GM12878 (cell line): Measurements from ENCODE around the gene TMEM14A. TPM values are rescaled to one million over a fixed set of nuclear protein-coding genes. Genes with fewer than 3 reads are reported as not detected.

ENCODE experiments used
- ATAC-seq: fragments of 200-7000 bp; cut with Tn5 transposase; 3 replicates; pipeline ENCODE4 v1.9.1; 2020; ENCODE audit warnings: mild to moderate bottlenecking, moderate library complexity
- BruUV-seq: library from RNA; stranded (reverse); fragments of 400-500 nt; replicated peaks from 2 replicates; lab custom pipeline; 2021; lab: Mats Ljungman, UMichigan
- CTCF ChIA-PET: fragments of 300-600 bp; sonication (Branson Sonifier 250); formaldehyde crosslinking; extraction: SDS; loops from one replicate; lab custom pipeline; 2021; ENCODE audit warnings: inconsistent platforms; lab: Yijun Ruan, JAX
- POLR2A ChIA-PET: fragments of 350-600 bp; formaldehyde crosslinking; extraction: SDS; loops from one replicate; lab custom pipeline; 2021; ENCODE audit warnings: inconsistent platforms; lab: Charles Lee
- RAD21 ChIA-PET: fragments of 300-600 bp; sonication (Branson Sonifier 250); formaldehyde crosslinking; loops from one replicate; lab custom pipeline; 2023; ENCODE audit warnings: antibody characterized with exemption; ENCODE audit not compliant: unreplicated experiment; lab: Charles Lee
- SMC1A ChIA-PET: fragments of 300-600 bp; sonication (Branson Sonifier 250); formaldehyde crosslinking; loops from one replicate; lab custom pipeline; 2023; ENCODE audit not compliant: unreplicated experiment, uncharacterized antibody; lab: Charles Lee
- DNase-seq: peaks from one replicate; pipeline ENCODE4 v3.0.0-alpha.2; 2011; ENCODE audit warnings: low read depth, low spot score
- FAIRE-seq: peaks from 3 replicates; lab custom pipeline; 2011; peaks lifted over from hg19 to GRCh38; lab: Jason Lieb, UNC
- H2AFZ ChIP-seq: 2 replicates; pipeline ENCODE4 v1.6.0; 2011; ENCODE audit warnings: low read depth, low read length, control low read depth; ENCODE audit not compliant: control insufficient read depth
- H3K27ac ChIP-seq: 2 replicates; pipeline ENCODE4 v1.5.1; 2011; ENCODE audit warnings: control low read depth; ENCODE audit not compliant: control insufficient read depth, insufficient read depth
- H3K27me3 ChIP-seq, 2 experiments: replicated peaks in 1 of 2; 2 replicates each; pipeline versions ENCODE4 v1.6.0 to v1.6.1; 2011; ENCODE audit warnings: low read length in 1 of 2; ENCODE audit not compliant: control insufficient read depth in 2 of 2, insufficient read depth in 2 of 2
- H3K36me3 ChIP-seq, 2 experiments: 2 replicates each; pipeline ENCODE4 v1.5.1; 2011; ENCODE audit warnings: low read length in 1 of 2; ENCODE audit not compliant: control insufficient read depth in 2 of 2, insufficient read depth in 2 of 2
- H3K4me1 ChIP-seq: 2 replicates; pipeline ENCODE4 v1.6.1; 2011; ENCODE audit warnings: mild to moderate bottlenecking, low read length, moderate library complexity, mixed read lengths; ENCODE audit not compliant: control insufficient read depth, insufficient read depth
- H3K4me2 ChIP-seq: 2 replicates; pipeline ENCODE4 v1.6.0; 2011; ENCODE audit warnings: control low read depth; ENCODE audit not compliant: control insufficient read depth, insufficient read depth
- H3K4me3 ChIP-seq: fragments of 200-600 bp; sonication (generic); 2 replicates; pipeline ENCODE4 v1.5.1; 2016
- H3K79me2 ChIP-seq: 2 replicates; pipeline ENCODE4 v1.6.0; 2011; ENCODE audit warnings: low read length; ENCODE audit not compliant: control insufficient read depth, insufficient read depth
- H3K9ac ChIP-seq: 2 replicates; pipeline ENCODE4 v1.8.0; 2011; ENCODE audit warnings: low read length, control low read depth, mixed read lengths; ENCODE audit not compliant: control insufficient read depth, insufficient read depth
- H3K9me3 ChIP-seq: replicated peaks from 3 replicates; pipeline ENCODE4 v1.5.1; 2011; ENCODE audit warnings: mild to moderate bottlenecking, low read length; ENCODE audit not compliant: control insufficient read depth, insufficient read depth
- H4K20me1 ChIP-seq: 2 replicates; pipeline ENCODE4 v1.6.0; 2011; ENCODE audit not compliant: control insufficient read depth, insufficient read depth
- ATF7 ChIP-seq: fragments of 450-650 bp; IDR thresholded peaks from 2 replicates; pipeline ENCODE4 v1.6.1; 2016; ENCODE audit warnings: low read depth, mild to moderate bottlenecking
- CEBPB ChIP-seq, 2 experiments: fragments of 150-350 bp in 1 of 2; IDR thresholded peaks; 2 replicates each; pipeline ENCODE4 v1.6.1; 2012 to 2014; ENCODE audit warnings: low read depth in 2 of 2, low read length in 2 of 2, borderline replicate concordance in 1 of 2, inconsistent platforms in 1 of 2
- POLR2AphosphoS5 ChIP-seq: IDR thresholded peaks from 2 replicates; pipeline ENCODE4 v1.6.1; 2011; ENCODE audit warnings: mild to moderate bottlenecking, low read length, inconsistent platforms
- RUNX3 ChIP-seq: IDR thresholded peaks from 2 replicates; pipeline ENCODE4 v1.6.1; 2012; ENCODE audit warnings: low read length, inconsistent platforms
- SPI1 ChIP-seq: IDR thresholded peaks from 2 replicates; pipeline ENCODE4 v1.6.1; 2011; ENCODE audit warnings: low read depth, mild to moderate bottlenecking, low read length, moderate library complexity, borderline replicate concordance; ENCODE audit not compliant: insufficient read depth
- SUZ12 ChIP-seq: fragments of 200-600 bp; sonication (generic); IDR thresholded peaks from one replicate; pipeline ENCODE4 v1.6.1; 2018; ENCODE audit warnings: antibody characterized with exemption, mild to moderate bottlenecking; ENCODE audit not compliant: unreplicated experiment
- WGBS: methylation state at CpG from one replicate; pipeline ENCODE4 v1.1.6; 2016; ENCODE audit warnings: low lambda C conversion rate; ENCODE audit not compliant: insufficient replicate concordance, insufficient coverage; ENCODE audit errors: missing lambda C conversion rate; 5-methylcytosine and 5-hydroxymethylcytosine counted together
- in situ Hi-C: fragments of 300-500 bp; cut with MboI; formaldehyde crosslinking; loops from 9 replicates; pipeline ENCODE4 v1.14.3; 2018; ENCODE audit warnings: mixed read lengths
- intact Hi-C: fragments of 100-400 bp; cut with micrococcal nuclease; formaldehyde crosslinking; loops from one replicate; pipeline ENCODE4 v1.14.2; 2022; ENCODE audit not compliant: unreplicated experiment
- polyA plus RNA-seq, 11 experiments: library from polyadenylated mRNA; depleted of rRNA in 4 of 11; unstranded in 6 of 11; stranded (reverse) in 5 of 11; fragments of >200 nt; fragmentation: Nextera tagmentation in 4 of 11; fragmentation: Illumina TruSeq in 1 of 11; extraction: Ambion mirVana in 4 of 11; extraction: Trizol in 1 of 11; gene quantifications; 1 replicate in 1 of 11; 2 replicates in 10 of 11; pipeline versions ENCODE4 v1.2.1 to v1.2.3, GENCODE V29; 2011 to 2016; ENCODE audit warnings: inconsistent platforms in 2 of 11, missing spikeins in 2 of 11, low read depth in 1 of 11
- total RNA-seq, 4 experiments: library from RNA; depleted of rRNA in 3 of 4; stranded (reverse); fragments of >200 nt in 3 of 4; fragmentation: Illumina TruSeq in 1 of 4; extraction: Trizol in 1 of 4; gene quantifications; 2 replicates each; pipeline versions ENCODE4 v1.2.1 to v1.2.3, GENCODE V29; 2013 to 2021
- TF ChIP-seq, protein P1 (sequence below): fragments of 450-650 bp; IDR thresholded peaks from 2 replicates; pipeline ENCODE4 v1.6.1; 2016; ENCODE audit warnings: mild to moderate bottlenecking, moderate library complexity, borderline replicate concordance
- TF ChIP-seq, protein P2 (sequence below): IDR thresholded peaks from 2 replicates; pipeline ENCODE4 v1.6.1; 2012; ENCODE audit warnings: low read depth, low read length, improper control_type of control experiment

Gene TMEM14A
- total and polyA plus RNA-seq, 10 of the 15 experiments (the other 5 are each of a cell fraction or from before 2014, with no cell fraction given), result 15.6 to 143 (median 33.1) TPM

DNA sequence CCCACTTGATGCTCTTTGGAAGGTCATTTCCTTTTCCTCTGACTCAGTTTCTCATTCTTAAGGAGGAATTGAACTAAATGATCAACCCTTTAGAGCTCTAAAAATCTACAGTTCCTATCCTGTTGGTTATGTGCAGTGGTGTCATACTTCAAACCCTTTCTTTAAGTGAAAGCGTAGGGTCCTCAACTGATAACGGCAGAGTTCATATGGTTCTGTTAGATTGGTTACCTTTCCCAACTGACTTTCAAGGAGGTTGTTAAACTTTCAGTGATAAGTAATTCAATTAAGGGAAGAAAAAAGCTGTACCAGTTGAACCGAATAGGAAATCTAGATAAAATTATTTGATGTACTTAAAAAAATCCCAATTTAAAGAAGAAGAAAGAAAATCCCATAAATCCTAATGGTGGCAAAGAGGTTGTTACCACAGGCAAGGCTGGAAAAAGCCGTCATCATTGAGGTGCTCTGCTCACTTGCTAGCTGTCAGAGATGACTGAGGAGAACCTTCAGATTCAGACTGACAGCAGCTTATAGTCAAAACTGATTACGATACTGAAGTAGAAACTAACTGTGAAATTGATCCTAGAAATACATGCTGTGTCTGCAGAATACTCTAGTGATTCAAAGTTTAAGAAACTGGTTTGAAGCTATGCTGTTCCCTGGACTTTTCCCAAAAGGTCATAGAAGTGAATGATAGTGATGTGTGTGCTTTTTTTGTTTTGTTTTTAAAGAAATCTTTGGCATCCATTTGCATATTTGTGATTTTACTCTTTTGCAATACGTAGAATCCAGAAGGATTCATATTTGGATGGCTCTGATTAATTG is 16.2 kb downstream of the TMEM14A start:
- SMC1A ChIA-PET, result no interaction called here
- no peak for FAIRE-seq

More for the DNA sequence above, 16.2 kb downstream of the TMEM14A start:
- TF ChIP-seq ATF7 (no peak), SUZ12 (no peak), RUNX3 (no peak), CEBPB (IDR thresholded peaks at IDR 0.05; ENCODE audit: borderline replicate concordance in 1 of 2, low read depth in 2 of 2, low read length in 2 of 2) (no peak), SPI1 (no peak), POLR2AphosphoS5 (no peak)
- TF ChIP-seq, protein P1, sequence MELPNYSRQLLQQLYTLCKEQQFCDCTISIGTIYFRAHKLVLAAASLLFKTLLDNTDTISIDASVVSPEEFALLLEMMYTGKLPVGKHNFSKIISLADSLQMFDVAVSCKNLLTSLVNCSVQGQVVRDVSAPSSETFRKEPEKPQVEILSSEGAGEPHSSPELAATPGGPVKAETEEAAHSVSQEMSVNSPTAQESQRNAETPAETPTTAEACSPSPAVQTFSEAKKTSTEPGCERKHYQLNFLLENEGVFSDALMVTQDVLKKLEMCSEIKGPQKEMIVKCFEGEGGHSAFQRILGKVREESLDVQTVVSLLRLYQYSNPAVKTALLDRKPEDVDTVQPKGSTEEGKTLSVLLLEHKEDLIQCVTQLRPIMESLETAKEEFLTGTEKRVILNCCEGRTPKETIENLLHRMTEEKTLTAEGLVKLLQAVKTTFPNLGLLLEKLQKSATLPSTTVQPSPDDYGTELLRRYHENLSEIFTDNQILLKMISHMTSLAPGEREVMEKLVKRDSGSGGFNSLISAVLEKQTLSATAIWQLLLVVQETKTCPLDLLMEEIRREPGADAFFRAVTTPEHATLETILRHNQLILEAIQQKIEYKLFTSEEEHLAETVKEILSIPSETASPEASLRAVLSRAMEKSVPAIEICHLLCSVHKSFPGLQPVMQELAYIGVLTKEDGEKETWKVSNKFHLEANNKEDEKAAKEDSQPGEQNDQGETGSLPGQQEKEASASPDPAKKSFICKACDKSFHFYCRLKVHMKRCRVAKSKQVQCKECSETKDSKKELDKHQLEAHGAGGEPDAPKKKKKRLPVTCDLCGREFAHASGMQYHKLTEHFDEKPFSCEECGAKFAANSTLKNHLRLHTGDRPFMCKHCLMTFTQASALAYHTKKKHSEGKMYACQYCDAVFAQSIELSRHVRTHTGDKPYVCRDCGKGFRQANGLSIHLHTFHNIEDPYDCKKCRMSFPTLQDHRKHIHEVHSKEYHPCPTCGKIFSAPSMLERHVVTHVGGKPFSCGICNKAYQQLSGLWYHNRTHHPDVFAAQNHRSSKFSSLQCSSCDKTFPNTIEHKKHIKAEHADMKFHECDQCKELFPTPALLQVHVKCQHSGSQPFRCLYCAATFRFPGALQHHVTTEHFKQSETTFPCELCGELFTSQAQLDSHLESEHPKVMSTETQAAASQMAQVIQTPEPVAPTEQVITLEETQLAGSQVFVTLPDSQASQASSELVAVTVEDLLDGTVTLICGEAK, result no peak
- TF ChIP-seq, protein P2, sequence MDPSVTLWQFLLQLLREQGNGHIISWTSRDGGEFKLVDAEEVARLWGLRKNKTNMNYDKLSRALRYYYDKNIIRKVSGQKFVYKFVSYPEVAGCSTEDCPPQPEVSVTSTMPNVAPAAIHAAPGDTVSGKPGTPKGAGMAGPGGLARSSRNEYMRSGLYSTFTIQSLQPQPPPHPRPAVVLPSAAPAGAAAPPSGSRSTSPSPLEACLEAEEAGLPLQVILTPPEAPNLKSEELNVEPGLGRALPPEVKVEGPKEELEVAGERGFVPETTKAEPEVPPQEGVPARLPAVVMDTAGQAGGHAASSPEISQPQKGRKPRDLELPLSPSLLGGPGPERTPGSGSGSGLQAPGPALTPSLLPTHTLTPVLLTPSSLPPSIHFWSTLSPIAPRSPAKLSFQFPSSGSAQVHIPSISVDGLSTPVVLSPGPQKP, result no peak
- TF ChIP-seq, all 136 proteins: peak for 0
- no peak overlapping the region for H3K27ac ChIP-seq
- no peaks in the 10 kb centered on the region for H3K9me3 ChIP-seq
- H3K9ac ChIP-seq, result no peak overlapping the region
- no peaks in the 10 kb centered on the region for H3K4me1 ChIP-seq
- no peak overlapping the region for H3K4me3 ChIP-seq
- CTCF ChIA-PET, result no interaction called here
- intact Hi-C loops (no loop called here), in situ Hi-C loops (no loop called here)
- H3K4me2 ChIP-seq, result no peak overlapping the region
- WGBS, result 94% methylated on average over 6 of the region's 6 CpGs
- H4K20me1 ChIP-seq, result no peaks in the 10 kb centered on the region
- no TSS peak for BruUV-seq
- DNase-seq (no peak), ATAC-seq (no peak)
- no peak overlapping the region for H2AFZ ChIP-seq
- RAD21 ChIA-PET, result no interaction called here
- no peaks in the 10 kb centered on the region for H3K27me3 ChIP-seq
- no peaks in the 10 kb centered on the region for H3K79me2 ChIP-seq
- POLR2A ChIA-PET, result no interaction called here
- no peaks in the 10 kb centered on the region; a peak in 1 of 4 replicates for H3K36me3 ChIP-seq
